Nephron (organoid): ENCODE results near the gene TPCN1.
A peak's percentile ranks its signal among the peaks of the same experiment; 100 is the strongest.

Source experiments
- H3K27ac Mint-ChIP-seq, 3 experiments: 2 replicates each; pipeline ENCODE4 v1.8.0; 2020; ENCODE audit warnings: mixed read lengths in 3 of 3, mild to moderate bottlenecking in 2 of 3, moderate library complexity in 1 of 3
- H3K27me3 Mint-ChIP-seq: 2 replicates; pipeline ENCODE4 v1.8.0; 2021; ENCODE audit warnings: low read depth, mild to moderate bottlenecking, moderate library complexity, mixed read lengths
- H3K36me3 Mint-ChIP-seq: 2 replicates; pipeline ENCODE4 v1.8.0; 2020; ENCODE audit warnings: low read depth, mixed read lengths
- H3K4me1 Mint-ChIP-seq: 2 replicates; pipeline ENCODE4 v1.8.0; 2020; ENCODE audit warnings: mixed read lengths
- H3K4me3 Mint-ChIP-seq, 3 experiments: 2 replicates each; pipeline ENCODE4 v1.8.0; 2020; ENCODE audit warnings: mild to moderate bottlenecking in 3 of 3, mixed read lengths in 3 of 3, moderate library complexity in 2 of 3
- H3K9me3 Mint-ChIP-seq: 2 replicates; pipeline ENCODE4 v1.8.0; 2020; ENCODE audit warnings: mixed read lengths
- CTCF ChIP-seq, 3 experiments: fragments of 200-600 bp; sonication (generic); IDR thresholded peaks; one replicate each; pipeline ENCODE4 v1.5.0; 2021; ENCODE audit warnings: antibody characterized with exemption in 3 of 3; ENCODE audit not compliant: unreplicated experiment in 3 of 3

The TPCN1 gene

DNA sequence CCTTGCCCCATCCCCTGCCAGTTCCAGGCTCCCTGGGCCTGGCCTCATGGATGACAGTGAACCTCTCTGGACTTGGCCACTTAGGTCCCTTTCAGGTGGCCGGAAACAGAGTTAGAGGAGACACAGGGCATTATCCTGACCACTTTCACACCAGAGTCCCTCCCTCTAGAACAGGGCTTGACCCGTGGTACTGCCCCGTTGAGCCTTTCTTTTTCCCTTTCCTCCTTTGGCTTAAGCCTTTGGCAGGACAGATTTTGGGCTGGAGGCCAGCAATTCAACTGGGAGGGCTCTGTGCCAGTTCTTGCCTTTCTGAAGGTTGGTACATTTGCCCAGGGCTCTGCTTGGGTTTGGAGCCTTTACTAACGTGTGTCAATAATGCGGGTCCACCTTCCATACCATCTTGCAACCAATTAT lies 22.8 kb downstream of the TPCN1 start:
- Mint-ChIP-seq H3K4me3 (peak overlapping the region; percentile 15 to 57 (median 55)), H3K4me1 (peaks cover 87% of the 10 kb centered on the region)
- no peak for TF ChIP-seq CTCF (IDR thresholded peaks at IDR 0.05; ENCODE audit: unreplicated experiment in 3 of 3)

DNA sequence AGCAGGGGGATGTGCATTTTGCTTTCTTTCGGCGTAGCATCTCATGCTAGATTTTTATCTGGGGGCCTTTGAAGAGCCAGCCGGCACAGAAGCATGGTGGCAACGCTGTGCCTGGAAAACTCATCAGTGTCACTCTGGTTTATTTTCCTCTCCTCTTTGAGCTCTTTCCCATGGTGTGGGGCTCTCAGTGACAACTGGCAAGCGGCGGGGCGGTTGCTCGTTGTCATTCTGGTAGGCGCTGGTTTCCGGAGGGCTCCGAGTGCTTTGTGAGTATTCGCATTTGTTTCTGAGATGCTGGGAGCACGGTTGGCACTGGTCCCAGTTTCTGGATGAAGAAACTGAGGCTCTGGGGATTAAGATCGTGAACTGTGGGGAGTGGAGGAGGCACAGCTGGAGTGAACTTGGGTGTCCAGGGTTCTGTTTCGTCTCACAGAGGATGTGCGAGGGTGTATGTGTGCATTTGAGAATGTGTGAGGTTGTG lies 23.3 kb downstream of the TPCN1 start:
- Mint-ChIP-seq H3K36me3 (peaks cover 10% of the 10 kb centered on the region), H3K4me1 (peaks cover 84% of the 10 kb centered on the region), H3K27ac (peak overlapping the region; percentile 82 to 93 (median 90)), H3K9me3 (no peaks in the 10 kb centered on the region), H3K4me3 (peak overlapping the region; percentile 55 to 60 (median 57)), H3K27me3 (peaks cover 5% of the 10 kb centered on the region)
- no peak for TF ChIP-seq CTCF (IDR thresholded peaks at IDR 0.05; ENCODE audit: unreplicated experiment in 3 of 3)

More for the DNA sequence above, 22.8 kb downstream of the TPCN1 start:
- Mint-ChIP-seq H3K36me3 (peaks cover 10% of the 10 kb centered on the region), H3K27me3 (peaks cover 5% of the 10 kb centered on the region), H3K9me3 (no peaks in the 10 kb centered on the region), H3K27ac (peak overlapping the region; percentile 82 to 93 (median 90))

GRCh38 chr12:113245695-113246477 lies 24.6 kb downstream of the TPCN1 start:
- H3K4me1 Mint-ChIP-seq: peaks cover 73% of the 10 kb centered on the region
- H3K27me3 Mint-ChIP-seq: peaks cover 13% of the 10 kb centered on the region
- no peak for TF ChIP-seq CTCF (IDR thresholded peaks at IDR 0.05; ENCODE audit: unreplicated experiment in 3 of 3)
- peak overlapping the region; percentile 56 to 66 (median 58) for H3K4me3 Mint-ChIP-seq
- peaks cover 4% of the 10 kb centered on the region for H3K36me3 Mint-ChIP-seq
- H3K27ac Mint-ChIP-seq: peak overlapping the region; percentile 94 to 95 (median 95)
- no peaks in the 10 kb centered on the region for H3K9me3 Mint-ChIP-seq

GRCh38 chr12:113246478-113247122 lies 25.3 kb downstream of the TPCN1 start:
- H3K27ac Mint-ChIP-seq: peak overlapping the region; percentile 94 to 95 (median 95)
- H3K9me3 Mint-ChIP-seq: no peaks in the 10 kb centered on the region
- peaks cover 2% of the 10 kb centered on the region for H3K36me3 Mint-ChIP-seq
- peaks cover 13% of the 10 kb centered on the region for H3K27me3 Mint-ChIP-seq
- TF ChIP-seq CTCF (IDR thresholded peaks at IDR 0.05; ENCODE audit: unreplicated experiment in 3 of 3): no peak
- H3K4me3 Mint-ChIP-seq: peak overlapping the region; percentile 56 to 66 (median 58)
- H3K4me1 Mint-ChIP-seq: peaks cover 65% of the 10 kb centered on the region

GRCh38 chr12:113247123-113248050 lies 26.1 kb downstream of the TPCN1 start:
- Mint-ChIP-seq H3K4me1 (peaks cover 59% of the 10 kb centered on the region), H3K36me3 (no peaks in the 10 kb centered on the region), H3K27ac (peak overlapping the region; percentile 95 to 96 (median 95)), H3K4me3 (peak overlapping the region in 2 of 3 experiments; percentile 44 to 51), H3K9me3 (no peaks in the 10 kb centered on the region), H3K27me3 (peaks cover 13% of the 10 kb centered on the region)
- TF ChIP-seq CTCF (IDR thresholded peaks at IDR 0.05; ENCODE audit: unreplicated experiment in 3 of 3): no peak
